DND-41 (cell line): ENCODE measurements around the gene PHACTR3.

ENCODE experiments used
- EZH2 ChIP-seq: IDR thresholded peaks from 3 replicates; pipeline ENCODE4 v1.6.1; 2012; ENCODE audit warnings: borderline replicate concordance, low read depth, mild to moderate bottlenecking, moderate library complexity, low read length, inconsistent platforms; ENCODE audit not compliant: severe bottlenecking
- TF ChIP-seq, protein P1 (sequence below): IDR thresholded peaks from 2 replicates; pipeline ENCODE4 v1.5.1; 2012; ENCODE audit warnings: borderline replicate concordance, low read length, moderate library complexity, mild to moderate bottlenecking; ENCODE audit not compliant: poor library complexity, severe bottlenecking; ENCODE audit errors: extremely low read depth

DNA sequence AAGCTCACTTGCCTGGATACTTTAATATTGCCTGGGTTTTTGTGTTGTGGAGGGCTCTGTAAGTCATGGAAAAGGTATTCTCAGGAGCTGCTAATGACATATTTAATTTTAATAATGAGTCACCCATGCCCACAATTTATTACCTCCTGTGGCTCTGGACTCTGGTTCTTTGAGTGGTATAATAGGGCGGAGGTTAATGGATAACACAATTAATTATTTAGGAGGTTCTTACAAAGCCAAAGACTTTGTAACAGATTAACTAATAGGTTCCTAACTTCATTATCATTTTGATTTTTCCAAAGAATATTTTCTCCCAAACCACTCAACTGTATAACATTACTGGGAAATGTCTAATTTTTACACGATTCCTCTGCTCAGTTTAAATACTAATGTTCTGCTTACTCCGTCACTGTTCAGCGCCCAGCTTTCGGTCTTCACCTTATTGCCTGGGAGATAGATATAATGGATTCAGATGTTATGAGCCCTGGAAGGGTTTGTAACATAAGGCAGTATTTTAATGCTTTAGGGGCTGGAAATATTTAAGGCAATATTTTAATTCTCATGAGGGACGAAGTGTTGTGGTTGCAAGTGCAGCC, 29.4 kb downstream of the PHACTR3 start:
- TF ChIP-seq, protein P1, sequence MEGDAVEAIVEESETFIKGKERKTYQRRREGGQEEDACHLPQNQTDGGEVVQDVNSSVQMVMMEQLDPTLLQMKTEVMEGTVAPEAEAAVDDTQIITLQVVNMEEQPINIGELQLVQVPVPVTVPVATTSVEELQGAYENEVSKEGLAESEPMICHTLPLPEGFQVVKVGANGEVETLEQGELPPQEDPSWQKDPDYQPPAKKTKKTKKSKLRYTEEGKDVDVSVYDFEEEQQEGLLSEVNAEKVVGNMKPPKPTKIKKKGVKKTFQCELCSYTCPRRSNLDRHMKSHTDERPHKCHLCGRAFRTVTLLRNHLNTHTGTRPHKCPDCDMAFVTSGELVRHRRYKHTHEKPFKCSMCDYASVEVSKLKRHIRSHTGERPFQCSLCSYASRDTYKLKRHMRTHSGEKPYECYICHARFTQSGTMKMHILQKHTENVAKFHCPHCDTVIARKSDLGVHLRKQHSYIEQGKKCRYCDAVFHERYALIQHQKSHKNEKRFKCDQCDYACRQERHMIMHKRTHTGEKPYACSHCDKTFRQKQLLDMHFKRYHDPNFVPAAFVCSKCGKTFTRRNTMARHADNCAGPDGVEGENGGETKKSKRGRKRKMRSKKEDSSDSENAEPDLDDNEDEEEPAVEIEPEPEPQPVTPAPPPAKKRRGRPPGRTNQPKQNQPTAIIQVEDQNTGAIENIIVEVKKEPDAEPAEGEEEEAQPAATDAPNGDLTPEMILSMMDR, result no peak
- no peak for TF ChIP-seq EZH2
